NCI-H1105 (cell line): ENCODE results near the gene NUP214.
A peak's percentile ranks its signal among the peaks of the same experiment; 100 is the strongest.
"Not testable (repeated sequence)": the region's sequence is repeated elsewhere in the genome, so short reads cannot be mapped to it uniquely, and the experiment has no call there.

ENCODE experiments used
- DNase-seq: peaks from one replicate; lab custom pipeline; 2025; lab: John Stamatoyannopoulos, UW

NUP214 gene

GRCh38 chr9:131197160-131197911 lies 72.0 kb downstream of the NUP214 start:
- no peak for DNase-seq

GRCh38 chr9:131198041-131198715 lies 72.8 kb downstream of the NUP214 start:
- DNase-seq = no peak

GRCh38 chr9:131201856-131202255 lies 76.5 kb downstream of the NUP214 start:
- DNase-seq = no peak

GRCh38 chr9:131203431-131204218 lies 78.2 kb downstream of the NUP214 start:
- DNase-seq = no peak

GRCh38 chr9:131204285-131204684 lies 78.9 kb downstream of the NUP214 start:
- no peak for DNase-seq

- no peak for DNase-seq
Measured at GRCh38 chr9:131206495-131206894, 81.1 kb downstream of the NUP214 start.

GRCh38 chr9:131211920-131212319 lies 86.5 kb downstream of the NUP214 start:
- DNase-seq = not testable (repeated sequence)

GRCh38 chr9:131214286-131214856 lies 89.0 kb downstream of the NUP214 start:
- DNase-seq = no peak

GRCh38 chr9:131214876-131215275 lies 89.5 kb downstream of the NUP214 start:
- DNase-seq = no peak

GRCh38 chr9:131216806-131217205 lies 91.4 kb downstream of the NUP214 start:
- DNase-seq = no peak

GRCh38 chr9:131217331-131218031 lies 92.1 kb downstream of the NUP214 start:
- DNase-seq = no peak

- DNase-seq = no peak
Measured at GRCh38 chr9:131218370-131218769, 93.0 kb downstream of the NUP214 start.

GRCh38 chr9:131220485-131220884 lies 95.1 kb downstream of the NUP214 start:
- DNase-seq = no peak

GRCh38 chr9:131222460-131222859 lies 97.1 kb downstream of the NUP214 start:
- DNase-seq = no peak

GRCh38 chr9:131226226-131226625 lies 100.8 kb downstream of the NUP214 start:
- DNase-seq = no peak

GRCh38 chr9:131227112-131227958 lies 101.9 kb downstream of the NUP214 start:
- DNase-seq = peak; percentile 17

- no peak for DNase-seq
Measured at GRCh38 chr9:131227959-131228460, 102.6 kb downstream of the NUP214 start.

GRCh38 chr9:131228988-131229387 lies 103.6 kb downstream of the NUP214 start:
- no peak for DNase-seq

- DNase-seq = no peak
Measured at GRCh38 chr9:131233556-131233955, 108.2 kb downstream of the NUP214 start.

- no peak for DNase-seq
Measured at GRCh38 chr9:131233995-131234394, 108.6 kb downstream of the NUP214 start.
